Spleen (tissue), 11 donors: ENCODE measurements around the gene STAC. TPM values are rescaled to one million over a fixed set of nuclear protein-coding genes. Genes with fewer than 3 reads are reported as not detected.

Experiments used
- DNase-seq: peaks from one replicate; pipeline ENCODE4 v3.0.0-alpha.2; 2020
- H3K27ac ChIP-seq, 8 donors: fragments of 200-600 bp; sonication (generic) in 7 of 8; 1 replicate in 4 of 8; 2 replicates in 4 of 8; pipeline versions ENCODE4 v1.5.0 to v1.8.0; 2016 to 2021; ENCODE audit warnings: inconsistent platforms in 4 of 8, mild to moderate bottlenecking in 4 of 8, moderate library complexity in 1 of 8
- H3K27me3 ChIP-seq, 7 donors: fragments of 200-600 bp; sonication (generic) in 6 of 7; replicated peaks in 1 of 7; 1 replicate in 4 of 7; 2 replicates in 3 of 7; pipeline versions ENCODE4 v1.5.0 to v1.8.0; 2016 to 2021; ENCODE audit warnings: inconsistent platforms in 3 of 7, mild to moderate bottlenecking in 1 of 7
- H3K36me3 ChIP-seq, 6 donors: fragments of 200-600 bp; sonication (generic) in 5 of 6; 1 replicate in 4 of 6; 2 replicates in 2 of 6; pipeline versions ENCODE4 v1.5.0 to v1.8.0; 2016 to 2021; ENCODE audit warnings: inconsistent platforms in 2 of 6
- H3K4me1 ChIP-seq, 6 donors: fragments of 200-600 bp; sonication (generic) in 5 of 6; 1 replicate in 3 of 6; 2 replicates in 3 of 6; pipeline versions ENCODE4 v1.5.0 to v1.8.0; 2016 to 2021; ENCODE audit warnings: inconsistent platforms in 3 of 6
- H3K4me3 ChIP-seq, 8 donors: fragments of 200-600 bp; sonication (generic) in 7 of 8; 1 replicate in 4 of 8; 2 replicates in 4 of 8; pipeline versions ENCODE4 v1.5.0 to v1.8.0; 2016 to 2021; ENCODE audit warnings: inconsistent platforms in 4 of 8, mild to moderate bottlenecking in 4 of 8, moderate library complexity in 2 of 8
- H3K9me3 ChIP-seq, 8 donors: fragments of 200-600 bp; sonication (generic) in 7 of 8; 1 replicate in 4 of 8; 2 replicates in 4 of 8; pipeline versions ENCODE4 v1.5.0 to v1.8.0; 2016 to 2021; ENCODE audit warnings: inconsistent platforms in 4 of 8
- CTCF ChIP-seq, 11 experiments: fragments of 200-600 bp in 7 of 11; fragments of 450-650 bp in 4 of 11; sonication (generic) in 4 of 11; IDR thresholded peaks in 8 of 11; conservative IDR thresholded peaks in 3 of 11; 1 replicate in 7 of 11; 2 replicates in 4 of 11; pipeline versions ENCODE4 v1.4.0 to v1.8.0; 2016 to 2021; ENCODE audit warnings: antibody characterized with exemption in 11 of 11, inconsistent platforms in 4 of 11, mild to moderate bottlenecking in 1 of 11
- POLR2A ChIP-seq, 3 donors: fragments of 450-650 bp; IDR thresholded peaks; one replicate each; pipeline ENCODE4 v1.5.1; 2017; ENCODE audit warnings: antibody characterized with exemption in 3 of 3, mild to moderate bottlenecking in 1 of 3
- POLR2AphosphoS5 ChIP-seq, 3 donors: sonication (generic); formaldehyde crosslinking; IDR thresholded peaks; one replicate each; pipeline ENCODE4 v1.5.1; 2017; ENCODE audit warnings: antibody characterized with exemption in 3 of 3
- WGBS, 5 donors: extraction: QIAGEN DNeasy Blood & Tissue Kit in 3 of 5; methylation state at CpG; one replicate each; pipeline versions ENCODE4 v1.1.5 to v1.1.7; 2013 to 2018; 5-methylcytosine and 5-hydroxymethylcytosine counted together
- intact Hi-C: fragments of 100-400 bp; cut with DNase I; formaldehyde crosslinking; loops from one replicate; pipeline ENCODE4 v1.15.0; 2023; ENCODE audit warnings: low total_unique reads
- polyA plus RNA-seq, 3 donors: library from polyadenylated mRNA; stranded (reverse); fragments of 200-250 nt; gene quantifications; one replicate each; pipeline ENCODE4 v1.2.1, GENCODE V29; 2013
- total RNA-seq, 7 donors: library from RNA; depleted of rRNA in 3 of 7; stranded (reverse); fragments of >200 nt in 3 of 7; fragmentation: NEBNext Ultra II Directional in 4 of 7; extraction: Animal tissue kit (Norgen Biotek cat#: 25700) in 4 of 7; gene quantifications; one replicate each; pipeline versions ENCODE4 v1.1.0 to v1.2.1, GENCODE V29; 2016 to 2021
- donor health status: healthy with polysubstance abuse.
- donor health status: DM: no; HTN: no; CAD: no; lungs with moderate emphysema.
- donor health status: DM: no; HTN: no; CAD: no.
- donor health status: Bipolar disorder and iron deficiency.
- donor health status: healthy.
- donor health status: DM: no; HTN: no; CAD: no.
- donor health status: DM: yes; HTN: yes; CAD: no.

STAC gene
- total and polyA plus RNA-seq, 10 donors = 0.08 to 2.9 (median 0.60) TPM

- Histone ChIP-seq H3K27me3 (no peaks in the 10 kb centered on the region), H3K36me3 (no peaks in the 10 kb centered on the region), H3K4me3 (no peak overlapping the region), H3K4me1 (no peaks in the 10 kb centered on the region), H3K9me3 (no peaks in the 10 kb centered on the region), H3K27ac (no peak overlapping the region)
- intact Hi-C loops = no loop called here
- DNase-seq = no peak
- TF ChIP-seq CTCF (IDR thresholded peaks at IDR 0.05 in 8 of 11, conservative IDR thresholded peaks at IDR 0.05 in 3 of 11) (no peak), POLR2A (IDR thresholded peaks at IDR 0.05) (no peak), POLR2AphosphoS5 (IDR thresholded peaks at IDR 0.05) (no peak)
- WGBS, 5 donors = 58 to 75% (median 68%) methylated on average over 2 of the region's 2 CpGs
These were observed 54.6 kb downstream of the STAC start for GRCh38 chr3:36434687-36435426.

- WGBS, 5 donors = 78 to 89% (median 81%) methylated on average over 10 of the region's 10 CpGs
- intact Hi-C loops = no loop called here
- Histone ChIP-seq H3K4me3 (no peak overlapping the region), H3K4me1 (no peaks in the 10 kb centered on the region), H3K9me3 (no peaks in the 10 kb centered on the region), H3K36me3 (no peaks in the 10 kb centered on the region), H3K27ac (no peak overlapping the region), H3K27me3 (no peaks in the 10 kb centered on the region)
- DNase-seq = no peak
- TF ChIP-seq CTCF (IDR thresholded peaks at IDR 0.05 in 8 of 11, conservative IDR thresholded peaks at IDR 0.05 in 3 of 11) (no peak), POLR2AphosphoS5 (IDR thresholded peaks at IDR 0.05) (no peak), POLR2A (IDR thresholded peaks at IDR 0.05) (no peak)
These were observed 62.9 kb downstream of the STAC start for GRCh38 chr3:36443028-36443686.

GRCh38 chr3:36444909-36445308 lies 64.6 kb downstream of the STAC start:
- intact Hi-C loops = no loop called here
- Histone ChIP-seq H3K9me3 (no peaks in the 10 kb centered on the region), H3K36me3 (no peaks in the 10 kb centered on the region), H3K4me1 (no peaks in the 10 kb centered on the region), H3K27ac (no peak overlapping the region), H3K4me3 (no peak overlapping the region), H3K27me3 (no peaks in the 10 kb centered on the region)
- 79 to 96% (median 90%) methylated on average over 1 of the region's 1 CpG for WGBS, 5 donors
- DNase-seq = no peak
- TF ChIP-seq POLR2A (IDR thresholded peaks at IDR 0.05) (no peak), CTCF (IDR thresholded peaks at IDR 0.05 in 8 of 11, conservative IDR thresholded peaks at IDR 0.05 in 3 of 11) (no peak), POLR2AphosphoS5 (IDR thresholded peaks at IDR 0.05) (no peak)

GRCh38 chr3:36446276-36446675 lies 66.0 kb downstream of the STAC start:
- H3K4me3 ChIP-seq = no peak overlapping the region
- no peaks in the 10 kb centered on the region for H3K4me1 ChIP-seq
- no peaks in the 10 kb centered on the region for H3K36me3 ChIP-seq
- no peak overlapping the region for H3K27ac ChIP-seq
- no peaks in the 10 kb centered on the region for H3K27me3 ChIP-seq
- no peak for TF ChIP-seq CTCF (IDR thresholded peaks at IDR 0.05 in 8 of 11, conservative IDR thresholded peaks at IDR 0.05 in 3 of 11)
- TF ChIP-seq POLR2AphosphoS5 (IDR thresholded peaks at IDR 0.05) = no peak
- TF ChIP-seq POLR2A (IDR thresholded peaks at IDR 0.05) = no peak
- DNase-seq = no peak
- intact Hi-C loops = no loop called here
- no peaks in the 10 kb centered on the region for H3K9me3 ChIP-seq
